ENCODE data around the gene NCF2.

DNA sequence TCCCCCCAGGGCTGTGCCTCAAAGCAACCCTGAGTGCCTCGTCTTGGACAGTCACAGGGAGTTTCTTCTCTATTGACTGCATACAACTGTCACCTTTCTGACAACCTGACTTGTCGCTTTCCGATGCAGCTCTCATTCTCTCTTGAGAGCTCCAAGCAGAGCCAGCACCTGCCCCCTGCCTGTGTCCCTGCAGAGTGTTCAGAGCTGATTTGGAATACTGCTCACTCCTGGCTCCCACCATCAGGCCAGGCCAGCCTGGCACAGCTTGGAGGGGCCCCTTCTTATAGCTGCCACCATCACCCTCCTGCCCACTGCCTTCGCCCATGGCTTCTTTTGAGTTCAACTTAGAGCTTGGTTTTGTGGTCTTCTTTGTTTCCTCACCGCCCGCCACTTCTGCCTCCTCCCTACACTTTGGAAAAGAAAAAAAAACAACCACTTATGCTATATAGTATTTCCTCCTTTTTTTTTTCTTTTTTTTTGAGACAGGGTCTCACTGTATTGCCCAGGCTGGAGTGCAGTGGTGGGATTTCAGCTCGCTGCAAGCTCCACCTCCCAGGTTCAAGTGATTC, 12.3 kb downstream of the NCF2 start:
- TF ChIP-seq CTCF (IDR thresholded peaks at IDR 0.05) (no peak), POLR2A (IDR thresholded peaks at IDR 0.05) (no peak)

Data from body of pancreas (tissue), 4 donors.